Keratinocyte (primary cell): ENCODE data around the gene PCED1A. TPM values are rescaled to one million over a fixed set of nuclear protein-coding genes. Genes with fewer than 3 reads are reported as not detected.

ENCODE experiments used
- DNase-seq: peaks from one replicate; pipeline ENCODE4 v3.0.0-alpha.2; 2011; ENCODE audit warnings: low read depth, missing footprints, low spot score
- FAIRE-seq: peaks from 2 replicates; lab custom pipeline; 2011; peaks lifted over from hg19 to GRCh38; lab: Jason Lieb, UNC
- H2AFZ ChIP-seq: 2 replicates; pipeline ENCODE4 v1.6.0; 2012; ENCODE audit warnings: low read length, control low read depth, inconsistent platforms; ENCODE audit not compliant: control insufficient read depth
- H3K27ac ChIP-seq: 2 replicates; pipeline ENCODE4 v1.5.1; 2011; ENCODE audit warnings: low read length; ENCODE audit not compliant: control insufficient read depth, insufficient read depth
- H3K27me3 ChIP-seq: 3 replicates; pipeline ENCODE4 v1.6.0; 2011; ENCODE audit warnings: low read length; ENCODE audit not compliant: control insufficient read depth, insufficient read depth; ENCODE audit errors: extremely low read depth
- H3K36me3 ChIP-seq, 2 experiments: 2 replicates in 1 of 2; 3 replicates in 1 of 2; pipeline ENCODE4 v1.5.1; 2011; ENCODE audit warnings: low read length in 2 of 2, mild to moderate bottlenecking in 1 of 2; ENCODE audit not compliant: control insufficient read depth in 2 of 2, insufficient read depth in 2 of 2; ENCODE audit errors: extremely low read depth in 1 of 2
- H3K4me1 ChIP-seq: 3 replicates; pipeline ENCODE4 v1.5.1; 2011; ENCODE audit warnings: low read length; ENCODE audit not compliant: control insufficient read depth, insufficient read depth; ENCODE audit errors: extremely low read depth
- H3K4me2 ChIP-seq: 3 replicates; pipeline ENCODE4 v1.6.0; 2011; ENCODE audit warnings: low read depth, low read length; ENCODE audit not compliant: control insufficient read depth, insufficient read depth; ENCODE audit errors: extremely low read depth
- H3K4me3 ChIP-seq, 3 experiments: fragments of 200-600 bp in 1 of 3; sonication (generic) in 1 of 3; 2 replicates in 2 of 3; 3 replicates in 1 of 3; pipeline ENCODE4 v1.5.1; 2011 to 2016; ENCODE audit warnings: low read length in 3 of 3, mild to moderate bottlenecking in 3 of 3, control low read depth in 2 of 3, inconsistent platforms in 1 of 3, low read depth in 1 of 3, mixed read lengths in 1 of 3, mixed run types in 1 of 3, moderate library complexity in 1 of 3; ENCODE audit not compliant: control insufficient read depth in 2 of 3, insufficient read depth in 2 of 3; ENCODE audit errors: extremely low read depth in 1 of 3
- H3K79me2 ChIP-seq: 2 replicates; pipeline ENCODE4 v1.6.0; 2012; ENCODE audit warnings: low read length; ENCODE audit not compliant: control insufficient read depth, insufficient read depth
- H3K9ac ChIP-seq: 3 replicates; pipeline ENCODE4 v1.6.0; 2011; ENCODE audit warnings: low read length; ENCODE audit not compliant: control insufficient read depth, insufficient read depth; ENCODE audit errors: extremely low read depth
- H3K9me1 ChIP-seq: 3 replicates; pipeline ENCODE4 v1.6.0; 2011; ENCODE audit warnings: low read length; ENCODE audit not compliant: control insufficient read depth, insufficient read depth; ENCODE audit errors: extremely low read depth
- H3K9me3 ChIP-seq: 2 replicates; pipeline ENCODE4 v1.5.1; 2012; ENCODE audit warnings: low read depth, low read length; ENCODE audit not compliant: control insufficient read depth
- H4K20me1 ChIP-seq: 3 replicates; pipeline ENCODE4 v1.6.0; 2011; ENCODE audit warnings: low read length; ENCODE audit not compliant: control insufficient read depth, insufficient read depth; ENCODE audit errors: extremely low read depth
- CTCF ChIP-seq, 3 experiments: IDR thresholded peaks in 1 of 3; conservative IDR thresholded peaks in 1 of 3; optimal IDR thresholded peaks in 1 of 3; 2 replicates in 2 of 3; 3 replicates in 1 of 3; pipeline versions ENCODE3 to v1.5.1; 2011; ENCODE audit warnings: low read length in 3 of 3, mild to moderate bottlenecking in 3 of 3, moderate library complexity in 2 of 3, control low read depth in 1 of 3, inconsistent platforms in 1 of 3; ENCODE audit not compliant: insufficient read depth in 2 of 3; ENCODE audit errors: extremely low read depth in 1 of 3
- EZH2 ChIP-seq: IDR thresholded peaks from one replicate; pipeline ENCODE4 v1.6.1; 2012; ENCODE audit warnings: inconsistent platforms, mild to moderate bottlenecking, low read length, moderate library complexity
- dilution Hi-C: fragments of 300-500 bp; cut with MboI; formaldehyde crosslinking; loops from one replicate; pipeline ENCODE4 v1.7.0; 2020; ENCODE audit warnings: low sequenced_read_pairs; ENCODE audit not compliant: extremely low pct_ligation_motif_present
- polyA plus RNA-seq, 5 experiments: library from polyadenylated mRNA; depleted of rRNA in 3 of 5; stranded (reverse) in 3 of 5; stranded (forward) in 1 of 5; unstranded in 1 of 5; fragments of >200 nt; gene quantifications; 1 replicate in 1 of 5; 2 replicates in 3 of 5; 3 replicates in 1 of 5; pipeline versions ENCODE4 v1.2.1 to v1.2.3, GENCODE V29; 2011 to 2012; ENCODE audit warnings: missing spikeins in 2 of 5, low read depth in 1 of 5, low replicate concordance in 1 of 5

Gene PCED1A
- polyA plus RNA-seq, 1 donor (not counting 4 experiments of a cell fraction or from before 2014, with no cell fraction given) = 5.6 TPM

- TF ChIP-seq EZH2 (no peak), CTCF (optimal IDR thresholded peaks at IDR 0.05 in 1 of 3, IDR thresholded peaks at IDR 0.05 in 1 of 3, conservative IDR thresholded peaks at IDR 0.05 in 1 of 3; ENCODE audit: extremely low read depth in 1 of 3, insufficient read depth in 2 of 3, low read length in 3 of 3) (no peak)
- Histone ChIP-seq H3K9me1 (no peaks in the 10 kb centered on the region), H3K36me3 (no peaks in the 10 kb centered on the region), H2AFZ (no peak overlapping the region), H3K4me3 (no peak overlapping the region), H3K27ac (no peak overlapping the region), H3K9ac (no peak overlapping the region), H3K79me2 (no peaks in the 10 kb centered on the region), H4K20me1 (no peaks in the 10 kb centered on the region), H3K27me3 (no peaks in the 10 kb centered on the region), H3K4me2 (no peak overlapping the region), H3K9me3 (no peaks in the 10 kb centered on the region), H3K4me1 (peaks cover 6% of the 10 kb centered on the region)
- dilution Hi-C loops = no loop called here
- no peak for FAIRE-seq
- no peak for DNase-seq
Measured at GRCh38 chr20:2838170-2838797, 2.2 kb downstream of the PCED1A start.

GRCh38 chr20:2837221-2837960 lies 3.1 kb downstream of the PCED1A start:
- no peaks in the 10 kb centered on the region for H3K9me1 ChIP-seq
- H3K79me2 ChIP-seq = no peaks in the 10 kb centered on the region
- H3K27ac ChIP-seq = no peak overlapping the region
- H3K4me3 ChIP-seq = no peak overlapping the region
- dilution Hi-C loops = no loop called here
- no peak overlapping the region for H3K4me2 ChIP-seq
- no peak overlapping the region for H2AFZ ChIP-seq
- TF ChIP-seq EZH2 (no peak), CTCF (optimal IDR thresholded peaks at IDR 0.05 in 1 of 3, IDR thresholded peaks at IDR 0.05 in 1 of 3, conservative IDR thresholded peaks at IDR 0.05 in 1 of 3; ENCODE audit: extremely low read depth in 1 of 3, insufficient read depth in 2 of 3, low read length in 3 of 3) (no peak)
- H3K27me3 ChIP-seq = no peaks in the 10 kb centered on the region
- H3K4me1 ChIP-seq = peaks cover 6% of the 10 kb centered on the region
- no peaks in the 10 kb centered on the region for H3K9me3 ChIP-seq
- FAIRE-seq (no peak), DNase-seq (no peak)
- H4K20me1 ChIP-seq = no peaks in the 10 kb centered on the region
- no peak overlapping the region for H3K9ac ChIP-seq
- H3K36me3 ChIP-seq = no peaks in the 10 kb centered on the region
